ENCODE results near the gene CCDC171. TPM values are rescaled to one million over a fixed set of nuclear protein-coding genes. Genes with fewer than 3 reads are reported as not detected.

The CCDC171 gene
- polyA plus RNA-seq, 1 donor from 2014 or later: 9.1 TPM

- Histone ChIP-seq H2AFZ (ENCODE audit: low read depth, low read length) (no peak overlapping the region), H3K9ac (ENCODE audit: low read length) (no peak overlapping the region), H3F3A (ENCODE audit: insufficient read depth, low read length, poor library complexity, severe bottlenecking) (no peaks in the 10 kb centered on the region), H3K9me3 (ENCODE audit: low read length) (no peaks in the 10 kb centered on the region), H3K27me3 (ENCODE audit: insufficient read depth, low read depth, low read length) (no peaks in the 10 kb centered on the region), H3K9me2 (ENCODE audit: insufficient read depth, low read length) (no peaks in the 10 kb centered on the region), H4K20me1 (ENCODE audit: insufficient read depth) (no peaks in the 10 kb centered on the region), H3K4me3 (ENCODE audit: low read length) (no peak overlapping the region), H3K79me2 (replicated peaks; ENCODE audit: insufficient read depth, low read length) (no peaks in the 10 kb centered on the region), H3K4me2 (ENCODE audit: low read length) (no peak overlapping the region), H3K36me3 (ENCODE audit: insufficient read depth, low read length) (no peaks in the 10 kb centered on the region), H3K27ac (ENCODE audit: low read length) (no peak overlapping the region)
- TF ChIP-seq CTCF (IDR thresholded peaks at IDR 0.05; ENCODE audit: poor library complexity, severe bottlenecking) (no peak), MXI1 (conservative IDR thresholded peaks at IDR 0.05; ENCODE audit: poor library complexity, severe bottlenecking) (no peak), RAD21 (conservative IDR thresholded peaks at IDR 0.05) (no peak), EZH2 (IDR thresholded peaks at IDR 0.05; ENCODE audit: borderline replicate concordance, insufficient read depth, low read length, poor library complexity, severe bottlenecking) (no peak), POLR2AphosphoS5 (IDR thresholded peaks at IDR 0.05) (no peak), EP300 (conservative IDR thresholded peaks at IDR 0.05; ENCODE audit: poor library complexity, severe bottlenecking) (no peak), TAF1 (IDR thresholded peaks at IDR 0.05; ENCODE audit: low read depth) (no peak), REST (IDR thresholded peaks at IDR 0.05; ENCODE audit: borderline replicate concordance) (no peak), SMC3 (conservative IDR thresholded peaks at IDR 0.05; ENCODE audit: poor library complexity) (no peak)
Observed at GRCh38 chr9:15720861-15721260, 168.0 kb downstream of the CCDC171 start.

DNA sequence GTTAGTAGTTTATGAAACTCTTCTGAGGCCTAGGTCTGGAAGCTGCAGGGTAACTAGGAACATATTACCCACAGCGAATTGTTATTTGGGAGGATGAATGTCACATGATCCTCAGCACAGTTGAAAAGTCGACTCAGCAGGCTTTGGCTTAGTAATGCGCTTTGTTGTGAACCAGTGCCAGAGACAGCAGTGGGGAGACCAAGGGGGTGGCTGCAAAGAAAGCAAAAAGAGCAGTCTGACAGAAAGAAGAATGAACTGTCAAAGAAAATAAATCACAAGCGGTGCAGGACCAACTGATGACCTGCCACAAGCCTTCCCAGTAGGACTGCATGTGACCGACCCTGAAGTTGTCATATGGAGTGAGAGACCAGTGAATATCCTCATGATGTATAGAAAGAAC, 170.0 kb downstream of the CCDC171 start:
- TF ChIP-seq SMC3 (conservative IDR thresholded peaks at IDR 0.05; ENCODE audit: poor library complexity): no peak
- no peak for TF ChIP-seq RAD21 (conservative IDR thresholded peaks at IDR 0.05)

GRCh38 chr9:15724016-15724415, 171.2 kb downstream of the CCDC171 start:
- Histone ChIP-seq H3K27ac (ENCODE audit: low read length) (no peak overlapping the region), H3K27me3 (ENCODE audit: insufficient read depth, low read depth, low read length) (no peaks in the 10 kb centered on the region), H3K4me2 (ENCODE audit: low read length) (no peak overlapping the region), H3K36me3 (ENCODE audit: insufficient read depth, low read length) (no peaks in the 10 kb centered on the region), H3K9ac (ENCODE audit: low read length) (no peak overlapping the region), H3K79me2 (replicated peaks; ENCODE audit: insufficient read depth, low read length) (no peaks in the 10 kb centered on the region), H2AFZ (ENCODE audit: low read depth, low read length) (no peak overlapping the region), H3K4me3 (ENCODE audit: low read length) (no peak overlapping the region), H3F3A (ENCODE audit: insufficient read depth, low read length, poor library complexity, severe bottlenecking) (no peaks in the 10 kb centered on the region), H4K20me1 (ENCODE audit: insufficient read depth) (no peaks in the 10 kb centered on the region), H3K9me3 (ENCODE audit: low read length) (no peaks in the 10 kb centered on the region), H3K9me2 (ENCODE audit: insufficient read depth, low read length) (no peaks in the 10 kb centered on the region)
- no peak for TF ChIP-seq EZH2 (IDR thresholded peaks at IDR 0.05; ENCODE audit: borderline replicate concordance, insufficient read depth, low read length, poor library complexity, severe bottlenecking)
- TF ChIP-seq SMC3 (conservative IDR thresholded peaks at IDR 0.05; ENCODE audit: poor library complexity): no peak
- TF ChIP-seq REST (IDR thresholded peaks at IDR 0.05; ENCODE audit: borderline replicate concordance): no peak
- no peak for TF ChIP-seq TAF1 (IDR thresholded peaks at IDR 0.05; ENCODE audit: low read depth)
- TF ChIP-seq POLR2AphosphoS5 (IDR thresholded peaks at IDR 0.05): no peak
- no peak for TF ChIP-seq EP300 (conservative IDR thresholded peaks at IDR 0.05; ENCODE audit: poor library complexity, severe bottlenecking)
- no peak for TF ChIP-seq RAD21 (conservative IDR thresholded peaks at IDR 0.05)
- no peak for TF ChIP-seq MXI1 (conservative IDR thresholded peaks at IDR 0.05; ENCODE audit: poor library complexity, severe bottlenecking)
- TF ChIP-seq CTCF (IDR thresholded peaks at IDR 0.05; ENCODE audit: poor library complexity, severe bottlenecking): no peak

More for the DNA sequence above, 170.0 kb downstream of the CCDC171 start:
- no peak overlapping the region for H2AFZ ChIP-seq (ENCODE audit: low read depth, low read length)
- H3K27ac ChIP-seq (ENCODE audit: low read length): no peak overlapping the region
- H3K9ac ChIP-seq (ENCODE audit: low read length): no peak overlapping the region
- H3K27me3 ChIP-seq (ENCODE audit: insufficient read depth, low read depth, low read length): no peaks in the 10 kb centered on the region
- H3K79me2 ChIP-seq (replicated peaks; ENCODE audit: insufficient read depth, low read length): no peaks in the 10 kb centered on the region
- no peaks in the 10 kb centered on the region for H3K9me2 ChIP-seq (ENCODE audit: insufficient read depth, low read length)
- no peaks in the 10 kb centered on the region for H3K9me3 ChIP-seq (ENCODE audit: low read length)
- no peaks in the 10 kb centered on the region for H4K20me1 ChIP-seq (ENCODE audit: insufficient read depth)
- no peak overlapping the region for H3K4me2 ChIP-seq (ENCODE audit: low read length)
- no peaks in the 10 kb centered on the region for H3F3A ChIP-seq (ENCODE audit: insufficient read depth, low read length, poor library complexity, severe bottlenecking)
- H3K36me3 ChIP-seq (ENCODE audit: insufficient read depth, low read length): no peaks in the 10 kb centered on the region
- no peak overlapping the region for H3K4me3 ChIP-seq (ENCODE audit: low read length)
